ENCODE measurements around the gene MB. TPM values are rescaled to one million over a fixed set of nuclear protein-coding genes. Genes with fewer than 3 reads are reported as not detected.

MB gene
- total and polyA plus RNA-seq, 4 donors, result 0.13 to 0.25 TPM; not detected in 2

GRCh38 chr22:35575116-35575748 is 41.9 kb downstream of the MB start (continued):
- TF ChIP-seq REST (IDR thresholded peaks at IDR 0.05) (no peak), HNF4G (IDR thresholded peaks at IDR 0.05) (no peak), ZBTB33 (IDR thresholded peaks at IDR 0.05) (no peak)

GRCh38 chr22:35572556-35572955 is 44.6 kb downstream of the MB start:
- Histone ChIP-seq H3K27ac (ENCODE audit: low read depth in 1 of 2, low read length in 2 of 2) (no peak overlapping the region), H3K4me3 (ENCODE audit: low read depth in 1 of 3, low read length in 3 of 3) (no peak overlapping the region), H3K4me1 (ENCODE audit: control insufficient read depth in 4 of 4, insufficient read depth in 4 of 4, low read length in 3 of 4) (no peaks in the 10 kb centered on the region), H3K9ac (ENCODE audit: low read depth in 1 of 2, low read length in 2 of 2) (no peak overlapping the region), H3K27me3 (ENCODE audit: control insufficient read depth in 4 of 4, insufficient read depth in 4 of 4, low read length in 3 of 4) (no peaks in the 10 kb centered on the region), H3K36me3 (ENCODE audit: control insufficient read depth in 4 of 4, insufficient read depth in 3 of 4, low read depth in 1 of 4, low read length in 3 of 4) (no peaks in the 10 kb centered on the region), H3K9me3 (ENCODE audit: control insufficient read depth in 4 of 4, low read length in 3 of 4) (no peaks in the 10 kb centered on the region)
- TF ChIP-seq RAD21 (IDR thresholded peaks at IDR 0.05) (no peak), FOXA1 (IDR thresholded peaks at IDR 0.05) (no peak), ZBTB33 (IDR thresholded peaks at IDR 0.05) (no peak), JUND (IDR thresholded peaks at IDR 0.05) (no peak), HNF4A (conservative IDR thresholded peaks at IDR 0.05) (no peak), REST (IDR thresholded peaks at IDR 0.05) (no peak), CTCF (IDR thresholded peaks at IDR 0.05; ENCODE audit: low read depth, low read length, missing input control) (no peak), GABPA (IDR thresholded peaks at IDR 0.05 in 1 of 2, conservative IDR thresholded peaks at IDR 0.05 in 1 of 2) (no peak), SP1 (IDR thresholded peaks at IDR 0.05) (no peak), ATF3 (IDR thresholded peaks at IDR 0.05) (no peak), HNF4G (IDR thresholded peaks at IDR 0.05) (no peak), RXRA (IDR thresholded peaks at IDR 0.05) (no peak), YY1 (IDR thresholded peaks at IDR 0.05) (no peak), NR2F2 (IDR thresholded peaks at IDR 0.05) (no peak), MAX (IDR thresholded peaks at IDR 0.05) (no peak), TAF1 (conservative IDR thresholded peaks at IDR 0.05) (no peak)
- no peak for DNase-seq (ENCODE audit: low spot score)
- 79% methylated on average over 8 of the region's 8 CpGs for WGBS

Data from liver (tissue), 9 donors.